Measurements from ENCODE around the gene ACSBG1.

Gene ACSBG1

DNA sequence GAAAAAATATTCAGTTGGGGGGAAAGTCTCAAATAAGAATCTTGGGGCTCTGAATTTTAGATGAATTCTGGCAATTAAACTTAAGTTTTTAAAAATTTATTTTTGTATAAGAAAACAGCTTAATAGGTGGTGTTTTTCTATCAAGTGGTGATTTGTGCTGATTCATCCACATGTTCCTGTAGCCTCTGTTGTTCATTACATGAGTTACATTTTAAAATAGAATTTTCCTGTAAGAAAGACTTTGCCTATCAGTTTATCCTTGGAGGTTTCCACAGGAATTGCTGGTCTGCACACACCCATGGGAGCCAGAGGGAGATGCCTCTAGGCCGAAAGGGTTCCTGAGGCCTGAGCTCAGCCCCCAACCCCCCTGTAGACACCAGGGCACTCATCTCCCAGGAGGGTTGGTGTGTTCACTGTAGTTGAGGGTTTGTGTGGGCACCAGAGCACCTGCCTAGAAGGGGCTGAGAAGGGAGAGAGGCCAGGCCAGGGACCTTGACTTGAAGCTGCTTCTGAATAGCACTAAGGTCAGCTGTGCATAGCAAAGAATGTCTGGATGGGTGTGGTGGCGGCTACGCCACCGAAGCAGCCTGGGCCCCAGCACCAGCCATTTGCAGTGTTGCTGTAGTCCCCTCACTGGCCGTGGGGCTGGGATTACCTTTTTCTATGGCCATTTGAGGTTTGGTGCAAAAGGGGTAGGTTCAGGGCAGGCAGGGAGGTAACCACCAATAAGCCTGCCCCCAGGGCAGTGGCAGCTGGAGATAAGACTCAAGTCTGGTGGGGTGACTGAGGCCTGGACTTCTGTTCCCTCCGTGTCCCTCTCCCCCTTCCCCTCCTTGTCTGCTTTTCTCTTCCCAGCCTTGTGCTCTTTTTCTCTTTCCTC, 41.9 kb upstream of the ACSBG1 start:
- Histone ChIP-seq H3K9ac (ENCODE audit: low read depth, low read length, poor library complexity) (no peak overlapping the region), H3K4me2 (ENCODE audit: insufficient read depth, low read length, poor library complexity, severe bottlenecking) (no peak overlapping the region), H3K4ac (ENCODE audit: low read length) (no peak overlapping the region), H3K23ac (ENCODE audit: low read depth, low read length, poor library complexity) (peak overlapping the region; percentile 13), H3K27me3 (ENCODE audit: control insufficient read depth in 3 of 3, insufficient read depth in 3 of 3, low read depth in 1 of 3, low read length in 3 of 3) (no peaks in the 10 kb centered on the region), H3K36me3 (replicated peaks in 1 of 2; ENCODE audit: control insufficient read depth in 2 of 2, insufficient read depth in 2 of 2, low read length in 2 of 2) (peaks cover 0 to 12% of the 10 kb centered on the region in 2 donors), H3K18ac (ENCODE audit: low read length) (peak overlapping the region; percentile 37), H3K14ac (ENCODE audit: low read length) (no peak overlapping the region), H4K8ac (ENCODE audit: low read depth, low read length) (no peak overlapping the region), H2AFZ (ENCODE audit: low read length) (no peak overlapping the region), H4K91ac (ENCODE audit: low read depth, low read length, poor library complexity) (no peak overlapping the region), H2BK120ac (ENCODE audit: low read depth, low read length) (no peak overlapping the region), H2AK5ac (ENCODE audit: low read depth, low read length) (no peak overlapping the region), H3K4me1 (ENCODE audit: control insufficient read depth in 2 of 2, insufficient read depth in 1 of 2, low read depth in 1 of 2, low read length in 2 of 2) (peaks cover 0 to 1% of the 10 kb centered on the region in 2 donors), H2BK5ac (ENCODE audit: low read length) (no peak overlapping the region), H3K79me1 (ENCODE audit: low read depth, low read length) (no peaks in the 10 kb centered on the region), H3K27ac (replicated peaks; ENCODE audit: low read length) (no peak overlapping the region), H3K4me3 (ENCODE audit: low read length in 2 of 2) (no peak overlapping the region), H2BK12ac (ENCODE audit: low read length) (no peak overlapping the region), H2BK15ac (ENCODE audit: low read length) (no peak overlapping the region), H3K9me3 (replicated peaks in 1 of 2; ENCODE audit: control insufficient read depth in 2 of 2, insufficient read depth in 1 of 2, low read depth in 1 of 2, low read length in 2 of 2) (no peaks in the 10 kb centered on the region)
- WGBS, 2 donors (ENCODE audit: extremely low coverage in 2 of 2, insufficient read length in 2 of 2, insufficient replicate concordance in 1 of 2), result no CpG with 5 or more reads among the region's 6 CpGs
- DNase-seq (ENCODE audit: low spot score), result no peak

- Histone ChIP-seq H3K4me2 (ENCODE audit: insufficient read depth, low read length, poor library complexity, severe bottlenecking) (no peak overlapping the region), H2AFZ (ENCODE audit: low read length) (no peak overlapping the region), H3K36me3 (replicated peaks in 1 of 2; ENCODE audit: control insufficient read depth in 2 of 2, insufficient read depth in 2 of 2, low read length in 2 of 2) (peaks cover 0 to 5% of the 10 kb centered on the region in 2 donors), H3K18ac (ENCODE audit: low read length) (no peak overlapping the region), H3K79me1 (ENCODE audit: low read depth, low read length) (no peaks in the 10 kb centered on the region), H3K9ac (ENCODE audit: low read depth, low read length, poor library complexity) (no peak overlapping the region), H3K4me1 (ENCODE audit: control insufficient read depth in 2 of 2, insufficient read depth in 1 of 2, low read depth in 1 of 2, low read length in 2 of 2) (peaks cover 0 to 1% of the 10 kb centered on the region in 2 donors), H4K8ac (ENCODE audit: low read depth, low read length) (no peak overlapping the region), H2BK120ac (ENCODE audit: low read depth, low read length) (no peak overlapping the region), H3K23ac (ENCODE audit: low read depth, low read length, poor library complexity) (peak overlapping the region; percentile 47), H3K4ac (ENCODE audit: low read length) (no peak overlapping the region), H3K27ac (replicated peaks; ENCODE audit: low read length) (no peak overlapping the region), H2BK12ac (ENCODE audit: low read length) (no peak overlapping the region), H2BK15ac (ENCODE audit: low read length) (no peak overlapping the region), H3K14ac (ENCODE audit: low read length) (peak overlapping the region; percentile 9), H2AK5ac (ENCODE audit: low read depth, low read length) (no peak overlapping the region), H3K4me3 (ENCODE audit: low read length in 2 of 2) (no peak overlapping the region), H2BK5ac (ENCODE audit: low read length) (no peak overlapping the region), H4K91ac (ENCODE audit: low read depth, low read length, poor library complexity) (no peak overlapping the region), H3K9me3 (replicated peaks in 1 of 2; ENCODE audit: control insufficient read depth in 2 of 2, insufficient read depth in 1 of 2, low read depth in 1 of 2, low read length in 2 of 2) (no peaks in the 10 kb centered on the region), H3K27me3 (ENCODE audit: control insufficient read depth in 3 of 3, insufficient read depth in 3 of 3, low read depth in 1 of 3, low read length in 3 of 3) (no peaks in the 10 kb centered on the region)
- WGBS, 2 donors (ENCODE audit: extremely low coverage in 2 of 2, insufficient read length in 2 of 2, insufficient replicate concordance in 1 of 2), result no CpG with 5 or more reads among the region's 5 CpGs
- DNase-seq (ENCODE audit: low spot score), result no peak
Measured at GRCh38 chr15:78274994-78275393, 40.6 kb upstream of the ACSBG1 start.

DNA sequence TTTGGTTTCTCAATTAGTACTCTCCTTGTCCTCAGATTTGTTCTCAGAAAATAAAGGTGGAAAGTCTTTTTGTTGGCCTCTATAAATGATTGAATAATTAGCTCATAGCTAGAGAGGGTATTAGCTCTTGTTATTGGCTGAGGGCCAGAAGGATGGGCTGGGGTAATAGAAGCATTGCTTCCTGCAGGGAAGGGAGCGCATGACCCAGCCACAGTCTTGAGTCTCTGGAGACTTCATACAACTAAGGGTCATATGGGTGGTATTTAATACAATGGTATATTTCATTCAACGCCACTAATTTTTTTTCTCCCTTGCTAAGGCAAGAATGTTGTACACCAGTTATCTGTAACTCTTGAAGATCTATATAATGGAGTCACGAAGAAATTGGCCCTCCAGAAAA, 38.4 kb upstream of the ACSBG1 start:
- Histone ChIP-seq H2AFZ (ENCODE audit: low read length) (no peak overlapping the region), H2BK120ac (ENCODE audit: low read depth, low read length) (no peak overlapping the region), H4K8ac (ENCODE audit: low read depth, low read length) (no peak overlapping the region), H2BK5ac (ENCODE audit: low read length) (no peak overlapping the region), H2BK15ac (ENCODE audit: low read length) (no peak overlapping the region), H3K9ac (ENCODE audit: low read depth, low read length, poor library complexity) (no peak overlapping the region), H3K27me3 (ENCODE audit: control insufficient read depth in 3 of 3, insufficient read depth in 3 of 3, low read depth in 1 of 3, low read length in 3 of 3) (peaks cover 0 to 7% (median 0%) of the 10 kb centered on the region in 3 experiments), H2AK5ac (ENCODE audit: low read depth, low read length) (no peak overlapping the region), H3K18ac (ENCODE audit: low read length) (no peak overlapping the region), H3K4me3 (ENCODE audit: low read length in 2 of 2) (no peak overlapping the region), H3K4me2 (ENCODE audit: insufficient read depth, low read length, poor library complexity, severe bottlenecking) (no peak overlapping the region), H2BK12ac (ENCODE audit: low read length) (no peak overlapping the region), H3K9me3 (replicated peaks in 1 of 2; ENCODE audit: control insufficient read depth in 2 of 2, insufficient read depth in 1 of 2, low read depth in 1 of 2, low read length in 2 of 2) (no peaks in the 10 kb centered on the region), H3K4ac (ENCODE audit: low read length) (no peak overlapping the region), H3K14ac (ENCODE audit: low read length) (no peak overlapping the region), H3K36me3 (replicated peaks in 1 of 2; ENCODE audit: control insufficient read depth in 2 of 2, insufficient read depth in 2 of 2, low read length in 2 of 2) (no peaks in the 10 kb centered on the region), H3K23ac (ENCODE audit: low read depth, low read length, poor library complexity) (no peak overlapping the region), H3K79me1 (ENCODE audit: low read depth, low read length) (no peaks in the 10 kb centered on the region), H3K4me1 (ENCODE audit: control insufficient read depth in 2 of 2, insufficient read depth in 1 of 2, low read depth in 1 of 2, low read length in 2 of 2) (no peaks in the 10 kb centered on the region), H3K27ac (replicated peaks; ENCODE audit: low read length) (no peak overlapping the region), H4K91ac (ENCODE audit: low read depth, low read length, poor library complexity) (no peak overlapping the region)
- whole genome bisulfite sequencing, 2 donors (ENCODE audit: extremely low coverage in 2 of 2, insufficient read length in 2 of 2, insufficient replicate concordance in 1 of 2), result no CpG with 5 or more reads among the region's 3 CpGs
- no peak for DNase-seq (ENCODE audit: low spot score)

- Histone ChIP-seq H2AFZ (ENCODE audit: low read length) (no peak overlapping the region), H3K27ac (replicated peaks; ENCODE audit: low read length) (no peak overlapping the region), H3K23ac (ENCODE audit: low read depth, low read length, poor library complexity) (no peak overlapping the region), H4K91ac (ENCODE audit: low read depth, low read length, poor library complexity) (no peak overlapping the region), H2BK15ac (ENCODE audit: low read length) (no peak overlapping the region), H3K4me3 (ENCODE audit: low read length in 2 of 2) (no peak overlapping the region), H3K18ac (ENCODE audit: low read length) (no peak overlapping the region), H2BK120ac (ENCODE audit: low read depth, low read length) (no peak overlapping the region), H2AK5ac (ENCODE audit: low read depth, low read length) (no peak overlapping the region), H3K9ac (ENCODE audit: low read depth, low read length, poor library complexity) (no peak overlapping the region), H3K79me1 (ENCODE audit: low read depth, low read length) (no peaks in the 10 kb centered on the region), H2BK12ac (ENCODE audit: low read length) (no peak overlapping the region), H2BK5ac (ENCODE audit: low read length) (no peak overlapping the region), H4K8ac (ENCODE audit: low read depth, low read length) (no peak overlapping the region), H3K27me3 (ENCODE audit: control insufficient read depth in 3 of 3, insufficient read depth in 3 of 3, low read depth in 1 of 3, low read length in 3 of 3) (peaks cover 0 to 7% (median 0%) of the 10 kb centered on the region in 3 experiments), H3K36me3 (replicated peaks in 1 of 2; ENCODE audit: control insufficient read depth in 2 of 2, insufficient read depth in 2 of 2, low read length in 2 of 2) (no peaks in the 10 kb centered on the region), H3K14ac (ENCODE audit: low read length) (no peak overlapping the region), H3K4me2 (ENCODE audit: insufficient read depth, low read length, poor library complexity, severe bottlenecking) (no peak overlapping the region), H3K9me3 (replicated peaks in 1 of 2; ENCODE audit: control insufficient read depth in 2 of 2, insufficient read depth in 1 of 2, low read depth in 1 of 2, low read length in 2 of 2) (no peaks in the 10 kb centered on the region), H3K4me1 (ENCODE audit: control insufficient read depth in 2 of 2, insufficient read depth in 1 of 2, low read depth in 1 of 2, low read length in 2 of 2) (no peaks in the 10 kb centered on the region), H3K4ac (ENCODE audit: low read length) (no peak overlapping the region)
- no CpG with 5 or more reads among the region's 2 CpGs for WGBS, 2 donors (ENCODE audit: extremely low coverage in 2 of 2, insufficient read length in 2 of 2, insufficient replicate concordance in 1 of 2)
- DNase-seq (ENCODE audit: low spot score), result no peak
Measured at GRCh38 chr15:78272316-78272715, 38.0 kb upstream of the ACSBG1 start.

Measured in neuronal stem cell (in vitro differentiated cells).